ENCODE data around the gene KIFAP3.

Gene KIFAP3

DNA sequence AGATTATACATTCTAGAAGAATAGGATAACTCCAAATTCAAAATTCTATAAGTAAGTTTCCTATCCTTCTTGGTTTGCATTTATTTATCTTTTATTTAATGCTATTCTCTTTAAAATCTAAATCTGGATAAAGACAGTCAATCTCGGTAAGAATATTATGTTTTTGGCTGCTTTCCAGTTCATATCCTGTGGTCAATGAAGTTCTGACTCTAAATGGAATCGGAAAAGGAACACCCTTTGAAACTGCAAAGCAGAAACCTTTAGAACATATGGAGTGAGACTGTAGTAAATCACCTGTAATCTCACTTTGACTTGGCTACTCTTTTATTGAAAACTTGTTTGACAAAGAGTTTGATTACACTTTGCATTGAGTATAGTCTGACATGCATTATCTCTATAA, 85.2 kb downstream of the KIFAP3 start:
- no peak for DNase-seq (ENCODE audit: low spot score)
- no peak for FAIRE-seq

DNA sequence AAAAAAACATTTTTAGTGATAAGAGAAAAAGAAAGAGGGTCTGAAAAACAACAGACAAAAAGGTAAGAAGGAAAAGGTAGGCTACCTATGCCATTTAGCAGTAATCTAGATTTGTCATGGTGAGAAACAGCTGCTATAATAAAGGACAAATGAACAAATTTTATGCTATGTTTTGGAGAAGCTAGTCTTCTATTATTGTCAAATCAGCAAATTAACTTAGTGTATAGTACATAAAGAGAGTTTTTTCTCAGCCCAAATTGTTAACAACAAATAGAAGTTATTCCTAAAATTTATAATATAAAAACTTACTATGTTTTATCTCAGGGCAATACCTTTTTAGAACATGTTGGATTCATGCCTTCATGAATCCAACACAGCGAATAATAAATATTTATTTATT, 88.7 kb downstream of the KIFAP3 start:
- no peak for FAIRE-seq

DNA sequence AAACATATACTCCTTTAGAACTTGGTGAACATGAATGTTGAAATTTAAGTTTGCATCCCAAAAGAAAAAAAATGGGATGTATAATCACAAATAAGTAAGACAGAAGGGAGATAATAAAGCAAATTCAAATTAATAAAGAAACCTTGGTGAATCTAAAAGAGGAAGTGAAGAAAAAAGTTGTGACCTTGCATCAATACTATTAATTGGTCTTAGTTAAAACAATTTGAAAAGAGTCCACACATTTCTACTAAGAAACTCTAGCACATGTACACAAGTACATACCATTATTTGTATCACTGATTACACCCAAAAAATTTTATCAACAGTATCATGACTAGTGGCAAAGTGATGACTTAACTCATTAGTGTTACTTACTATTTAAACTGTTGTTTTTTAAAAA, 100.4 kb downstream of the KIFAP3 start:
- DNase-seq (ENCODE audit: low spot score) (no peak), FAIRE-seq (no peak)

More for the DNA sequence above, 88.7 kb downstream of the KIFAP3 start:
- no peak for DNase-seq (ENCODE audit: low spot score)

DNA sequence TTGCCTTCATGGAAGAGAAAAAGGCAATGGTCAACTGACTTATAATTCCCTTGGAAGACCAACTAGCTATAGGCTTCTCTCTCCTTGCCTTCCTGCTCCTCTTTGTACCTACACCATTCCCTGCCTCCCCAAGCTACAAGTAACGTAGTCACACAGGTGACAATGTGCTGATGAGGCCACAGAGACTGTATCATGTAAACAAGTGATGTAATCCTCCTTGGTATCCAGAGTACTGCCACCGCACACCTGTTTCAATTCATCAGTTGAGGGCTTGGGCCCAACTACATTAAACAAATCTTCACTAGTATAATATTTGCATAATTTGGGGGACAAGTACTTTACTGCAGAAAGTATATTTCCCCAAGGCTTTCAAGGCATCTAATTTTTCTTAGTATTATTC, 104.4 kb downstream of the KIFAP3 start:
- FAIRE-seq, result peak; percentile 52
- DNase-seq (ENCODE audit: low spot score), result no peak

DNA sequence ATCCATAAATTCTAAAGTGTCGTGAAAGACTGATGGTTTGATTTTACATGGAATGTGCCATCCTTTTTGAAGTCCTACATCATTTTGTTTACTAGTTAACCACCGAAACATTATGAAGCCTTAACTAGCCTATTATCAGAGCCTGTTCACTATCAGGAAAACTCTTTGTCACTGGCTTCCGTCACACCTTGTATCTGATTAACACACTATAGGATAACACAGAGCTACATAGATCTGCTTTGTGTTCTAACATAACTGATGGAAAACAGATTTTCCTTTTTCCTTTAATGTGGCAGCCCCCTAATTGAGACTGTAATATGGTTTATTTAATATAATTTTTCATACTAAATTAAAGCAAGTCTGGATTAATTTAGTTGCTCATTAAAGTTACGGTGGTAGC, 106.3 kb downstream of the KIFAP3 start:
- FAIRE-seq (no peak), DNase-seq (ENCODE audit: low spot score) (no peak)

DNA sequence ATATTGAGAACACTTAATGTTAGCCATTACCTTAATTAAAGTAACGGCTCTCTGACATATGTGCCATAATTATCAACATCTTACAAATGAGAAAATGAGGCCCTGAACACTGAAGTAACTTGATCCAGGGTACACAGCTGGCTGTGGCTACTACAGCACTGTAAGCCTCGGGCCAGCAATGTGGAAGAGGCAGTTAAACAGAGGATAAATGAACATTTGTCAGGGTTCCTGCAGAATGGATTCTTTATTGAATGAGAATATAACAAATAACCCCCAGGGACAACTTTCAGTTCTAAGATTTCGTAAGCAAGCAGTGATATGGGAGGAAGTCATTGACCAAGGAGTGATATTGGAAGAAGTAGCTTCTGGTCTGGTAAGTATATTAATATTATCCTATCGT, 110.3 kb downstream of the KIFAP3 start:
- DNase-seq (ENCODE audit: low spot score) (no peak), FAIRE-seq (no peak)

DNA sequence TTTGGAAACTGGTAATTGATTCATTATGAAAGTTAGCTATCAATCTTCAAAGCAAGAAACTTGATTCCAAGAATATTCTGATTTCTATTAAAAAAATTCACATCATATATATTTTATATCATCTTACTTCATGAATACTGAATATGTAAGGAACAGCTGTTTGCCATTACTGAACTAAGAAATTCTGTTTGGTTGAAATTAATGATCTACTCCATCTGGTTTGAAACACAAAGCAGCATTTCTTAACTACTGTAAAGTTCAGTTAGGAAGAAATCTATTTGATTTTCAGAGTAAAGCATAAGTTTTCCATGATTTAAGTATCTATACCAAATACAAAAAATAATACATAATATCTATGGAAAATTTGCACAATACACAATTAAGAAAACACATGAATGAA, 114.8 kb downstream of the KIFAP3 start:
- DNase-seq (ENCODE audit: low spot score) (no peak), FAIRE-seq (no peak)

DNA sequence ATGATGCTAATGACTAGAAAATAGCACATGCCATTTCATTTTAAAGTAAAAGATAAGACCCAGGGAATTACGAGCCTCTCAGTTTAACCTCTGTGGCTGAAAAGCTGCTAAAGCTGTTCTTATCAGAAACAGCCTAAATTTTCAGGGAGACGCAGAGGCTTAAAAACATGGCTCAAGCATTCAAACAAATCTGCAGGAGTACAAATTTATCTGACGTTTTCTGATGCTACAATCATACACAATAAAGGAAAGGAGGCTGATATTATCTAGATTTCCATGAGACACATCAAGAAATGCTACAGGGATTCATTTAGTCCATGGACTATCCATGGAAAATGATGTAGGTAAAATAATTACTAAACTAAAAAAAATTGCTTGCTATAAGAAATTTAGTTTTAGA, 115.5 kb downstream of the KIFAP3 start:
- FAIRE-seq (no peak), DNase-seq (ENCODE audit: low spot score) (no peak)

DNA sequence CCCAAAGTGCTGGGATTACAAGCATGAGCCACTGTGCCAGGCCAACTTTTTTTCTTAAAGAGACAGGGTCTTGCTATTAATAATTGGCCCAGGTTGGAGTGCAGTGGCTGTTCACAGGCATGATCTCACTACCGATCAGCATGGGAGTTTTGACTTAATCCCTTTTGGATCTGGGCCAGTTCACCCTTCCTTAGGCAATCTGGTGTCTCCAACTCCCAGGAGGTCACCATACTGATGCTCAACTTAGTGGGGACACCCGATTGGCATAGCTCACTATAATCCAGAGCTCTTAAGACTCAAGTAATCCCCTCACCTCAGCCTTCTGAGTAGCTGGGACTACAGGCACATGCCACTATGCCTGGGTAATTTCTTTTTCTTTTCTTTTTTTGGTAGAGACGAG, 116.6 kb downstream of the KIFAP3 start:
- no peak for DNase-seq (ENCODE audit: low spot score)

DNA sequence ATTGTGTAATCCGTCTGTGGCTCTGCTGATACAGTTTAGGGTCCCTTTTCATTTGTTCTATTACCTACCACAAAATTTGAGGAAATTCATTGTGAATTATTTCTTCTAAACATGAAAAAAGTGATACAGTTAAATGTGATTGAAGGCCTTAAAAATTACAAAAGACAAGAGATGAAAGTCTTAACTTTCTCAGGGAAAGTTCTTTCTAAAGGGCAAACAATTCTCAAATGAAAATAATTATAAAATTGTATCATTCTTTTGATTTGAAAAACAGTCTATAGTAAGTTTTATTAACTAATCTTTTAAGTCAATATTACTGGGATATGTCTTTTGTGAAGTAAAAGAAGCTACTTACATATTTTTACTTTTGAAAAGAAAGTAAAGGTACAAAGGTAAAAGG, 123.4 kb downstream of the KIFAP3 start:
- no peak for FAIRE-seq

More for the DNA sequence above, 116.6 kb downstream of the KIFAP3 start:
- no peak for FAIRE-seq

DNA sequence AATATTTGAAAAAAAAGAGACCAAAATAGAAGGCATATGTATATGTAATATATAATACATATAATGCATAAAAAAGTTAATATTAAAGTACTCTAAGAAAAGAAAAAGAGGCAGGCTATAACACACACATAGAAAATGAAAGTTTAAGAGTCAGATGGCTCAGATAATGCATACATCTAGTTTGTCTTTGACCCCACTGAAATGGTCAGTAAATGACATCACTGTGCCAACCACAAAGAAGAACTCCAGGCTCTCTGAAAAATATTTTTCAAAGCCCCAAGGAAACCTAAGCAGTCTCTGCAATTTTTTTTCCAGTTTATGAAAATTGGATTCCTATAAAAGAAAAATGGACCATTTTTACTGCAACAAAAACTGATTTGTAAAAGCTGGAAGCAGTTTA, 125.4 kb downstream of the KIFAP3 start:
- DNase-seq (ENCODE audit: low spot score) (no peak), FAIRE-seq (no peak)

More for the DNA sequence above, 123.4 kb downstream of the KIFAP3 start:
- no peak for DNase-seq (ENCODE audit: low spot score)

DNA sequence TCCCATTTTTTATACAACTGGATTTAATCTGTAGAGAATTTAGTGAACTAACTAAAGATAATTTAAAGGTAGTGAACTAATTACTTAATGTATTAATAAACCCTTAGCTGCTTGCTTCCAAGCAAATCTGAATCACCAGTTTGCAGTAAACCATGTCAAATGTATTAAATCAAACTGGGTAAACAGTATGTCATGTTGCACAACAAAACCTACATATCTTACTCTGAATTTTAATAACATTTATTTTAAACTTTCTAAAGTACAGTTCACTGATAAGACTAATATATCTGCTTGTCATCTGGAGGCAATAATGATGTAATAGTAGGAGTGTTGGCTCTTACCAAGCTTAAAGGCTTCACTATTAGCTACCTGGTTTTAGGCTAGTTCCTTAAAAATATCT, 128.3 kb downstream of the KIFAP3 start:
- DNase-seq (ENCODE audit: low spot score) (no peak), FAIRE-seq (no peak)

DNA sequence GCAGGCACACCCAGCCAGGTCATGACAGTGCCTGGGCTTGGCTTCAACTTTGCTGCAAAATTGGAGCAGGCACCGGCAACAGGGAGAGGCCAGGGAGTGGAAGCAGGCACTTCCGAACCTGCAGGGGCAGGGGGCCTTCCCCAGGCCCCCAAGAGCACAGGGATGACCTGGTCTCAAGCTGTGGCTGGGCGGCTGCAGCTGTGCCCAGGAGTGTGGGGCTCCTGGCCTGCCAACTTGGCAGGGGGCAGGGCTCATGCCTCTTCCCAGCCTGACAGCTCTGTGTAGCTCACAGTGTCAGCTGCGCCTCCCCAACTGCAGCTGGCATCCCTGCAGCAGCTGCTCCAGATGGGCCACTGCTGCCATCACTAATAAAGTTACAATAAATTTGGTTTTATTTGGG, 129.3 kb downstream of the KIFAP3 start:
- no peak for DNase-seq (ENCODE audit: low spot score)
- FAIRE-seq, result no peak

DNA sequence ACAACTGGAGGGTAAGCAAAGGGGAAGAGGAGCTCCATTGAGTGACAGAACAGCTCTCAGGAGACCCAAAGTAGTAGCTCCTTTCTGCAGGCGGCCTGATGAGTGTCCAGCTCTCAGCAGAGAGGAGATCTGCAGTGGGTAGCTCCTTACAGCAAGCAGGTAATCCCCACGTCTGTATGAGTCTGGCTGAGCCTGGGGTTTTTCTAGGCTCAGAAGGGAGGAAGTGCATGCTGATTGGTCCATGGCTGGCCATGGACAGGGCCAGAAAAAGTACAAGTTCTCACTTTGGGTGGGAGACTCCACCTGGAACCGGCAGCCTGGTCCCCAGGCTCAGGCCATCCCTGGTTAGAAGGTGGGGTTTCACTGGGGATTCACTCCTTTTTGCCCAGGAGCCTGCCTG, 129.9 kb downstream of the KIFAP3 start:
- DNase-seq (ENCODE audit: low spot score), result no peak
- FAIRE-seq, result no peak

DNA sequence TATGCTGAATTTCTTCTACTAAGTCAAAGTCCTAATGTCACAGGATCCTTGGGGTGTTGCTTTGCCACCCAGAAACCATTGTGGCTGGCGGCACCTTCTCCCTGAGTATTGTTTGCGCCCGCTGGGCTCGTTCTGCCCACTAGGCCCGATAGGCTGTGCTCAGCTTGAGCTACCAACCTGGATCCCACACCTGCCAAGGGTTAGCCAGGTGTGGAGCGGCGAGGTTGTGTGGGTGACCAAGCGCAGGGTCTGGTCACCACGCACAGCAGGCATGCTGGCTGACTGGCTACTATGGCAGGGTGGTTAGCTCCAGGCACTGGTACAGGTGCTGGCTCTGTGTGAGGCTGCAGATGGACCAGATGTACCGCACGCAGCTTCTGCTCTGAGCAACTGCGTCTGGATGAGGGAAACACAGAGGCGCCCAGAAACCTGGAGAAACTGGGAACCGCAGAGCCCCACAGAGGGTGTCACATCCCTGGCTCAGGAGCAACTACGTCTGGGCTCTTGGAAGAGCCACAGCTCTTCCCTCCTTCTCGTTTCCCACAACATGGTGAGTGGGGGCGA, 130.4 kb downstream of the KIFAP3 start:
- DNase-seq (ENCODE audit: low spot score) (no peak), FAIRE-seq (no peak)

DNA sequence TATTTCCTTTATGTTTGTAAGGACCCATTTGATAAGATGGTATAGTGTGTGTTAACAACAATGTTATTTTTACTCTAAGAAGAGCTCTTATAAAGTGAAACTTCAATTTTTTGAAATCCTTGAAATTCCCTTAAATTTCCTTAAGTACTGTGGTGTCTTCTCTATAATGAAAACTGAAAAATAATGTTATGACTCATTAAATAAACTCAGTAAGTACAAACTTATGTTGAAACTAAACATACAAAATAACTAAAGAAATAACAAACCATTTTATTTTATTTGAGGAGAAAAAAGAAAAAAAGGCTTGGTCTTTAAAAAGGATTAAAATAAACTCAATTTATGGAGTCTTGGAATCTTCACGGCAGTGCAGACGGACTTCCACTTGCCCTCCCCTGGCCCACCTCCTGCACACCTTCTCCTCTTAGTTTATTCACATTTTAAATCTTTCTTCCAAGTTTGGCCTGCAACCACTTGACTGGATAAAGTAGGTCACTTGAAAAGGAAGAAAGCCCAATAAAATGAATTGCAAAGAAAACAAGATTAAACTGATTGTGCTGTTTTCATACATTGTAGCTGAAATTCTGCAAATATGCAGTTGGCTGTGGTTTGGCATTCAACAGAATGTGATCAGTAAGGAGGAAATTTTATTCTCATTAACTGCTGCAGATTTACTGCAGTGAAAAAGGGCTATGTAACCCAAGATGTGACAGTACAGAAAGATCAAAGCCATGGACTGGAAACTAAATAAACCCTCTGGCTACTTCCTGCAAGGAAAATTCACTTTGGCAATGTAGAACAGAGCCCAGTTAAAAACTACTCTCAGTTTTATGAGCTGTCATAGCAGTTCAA, 132.3 kb downstream of the KIFAP3 start:
- FAIRE-seq (no peak), DNase-seq (ENCODE audit: low spot score) (no peak)

DNA sequence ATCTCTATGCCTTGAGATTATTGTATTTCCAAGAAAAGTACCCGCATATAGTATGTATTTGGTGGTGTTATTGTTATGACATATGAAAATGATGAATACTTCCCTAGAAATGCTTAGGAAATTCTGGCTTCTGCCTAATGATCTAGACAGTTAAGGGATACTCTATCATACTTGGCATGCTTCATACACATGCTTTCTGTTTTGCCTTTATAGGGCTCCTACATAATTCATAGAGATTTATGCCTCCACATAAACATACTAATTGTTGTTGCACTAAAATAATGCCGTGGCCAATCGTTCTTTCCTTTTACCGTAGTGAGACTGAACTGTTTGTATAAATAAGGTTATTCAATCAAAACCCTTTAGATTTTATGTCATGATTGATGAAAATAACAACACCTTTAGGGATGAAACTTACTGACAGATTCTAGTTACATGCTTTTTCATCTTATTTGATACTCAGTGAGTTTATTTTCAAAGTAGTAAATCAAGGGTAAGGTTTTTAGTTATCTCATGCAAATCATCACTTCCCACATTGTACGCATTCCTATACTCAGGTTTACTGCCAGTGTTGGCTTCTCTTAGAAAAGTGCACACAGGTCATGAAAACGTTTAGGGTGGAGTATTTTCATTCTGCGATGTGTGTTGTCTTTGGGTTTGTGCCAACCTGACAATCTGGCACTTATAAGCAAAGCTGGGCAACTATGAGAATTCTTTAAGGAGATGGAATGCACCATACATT, 140.3 kb downstream of the KIFAP3 start:
- DNase-seq (ENCODE audit: low spot score), result no peak
- no peak for FAIRE-seq

DNA sequence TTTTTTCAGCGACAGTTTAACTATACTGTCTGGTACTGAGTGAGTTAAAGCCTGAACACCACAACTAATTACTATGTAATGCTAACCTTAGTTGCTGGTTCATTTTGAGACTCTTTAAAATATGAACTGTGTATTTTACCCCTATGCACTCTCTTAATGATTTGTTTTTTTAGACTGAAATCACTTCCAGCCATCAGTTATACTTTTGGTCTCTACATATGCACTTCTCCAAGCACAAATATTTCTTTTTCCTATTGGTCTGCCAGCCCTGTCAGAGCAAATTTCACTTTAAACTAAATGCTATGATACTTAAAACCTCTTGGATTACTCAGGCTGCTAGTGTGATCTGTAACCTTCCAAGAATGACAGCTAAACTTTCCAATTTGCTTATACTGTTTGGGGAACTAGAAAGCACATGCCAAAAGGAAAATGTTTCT, 142.7 kb downstream of the KIFAP3 start:
- DNase-seq (ENCODE audit: low spot score) (no peak), FAIRE-seq (no peak)

DNA sequence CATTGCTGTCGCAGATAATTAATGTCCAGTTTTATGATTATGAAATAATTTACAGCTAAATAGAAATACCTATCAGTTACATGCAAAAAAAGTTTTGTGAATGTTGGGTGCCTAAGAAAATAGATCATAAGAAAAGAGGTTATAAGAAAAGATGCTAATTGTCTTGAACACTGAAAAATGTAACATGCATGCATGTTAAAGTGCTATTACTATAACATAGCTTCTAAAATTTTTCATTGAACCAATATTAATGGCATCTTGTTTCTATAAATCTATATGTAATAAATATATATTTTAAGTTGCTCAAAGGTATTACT, 145.3 kb downstream of the KIFAP3 start:
- FAIRE-seq (no peak), DNase-seq (ENCODE audit: low spot score) (no peak)

DNA sequence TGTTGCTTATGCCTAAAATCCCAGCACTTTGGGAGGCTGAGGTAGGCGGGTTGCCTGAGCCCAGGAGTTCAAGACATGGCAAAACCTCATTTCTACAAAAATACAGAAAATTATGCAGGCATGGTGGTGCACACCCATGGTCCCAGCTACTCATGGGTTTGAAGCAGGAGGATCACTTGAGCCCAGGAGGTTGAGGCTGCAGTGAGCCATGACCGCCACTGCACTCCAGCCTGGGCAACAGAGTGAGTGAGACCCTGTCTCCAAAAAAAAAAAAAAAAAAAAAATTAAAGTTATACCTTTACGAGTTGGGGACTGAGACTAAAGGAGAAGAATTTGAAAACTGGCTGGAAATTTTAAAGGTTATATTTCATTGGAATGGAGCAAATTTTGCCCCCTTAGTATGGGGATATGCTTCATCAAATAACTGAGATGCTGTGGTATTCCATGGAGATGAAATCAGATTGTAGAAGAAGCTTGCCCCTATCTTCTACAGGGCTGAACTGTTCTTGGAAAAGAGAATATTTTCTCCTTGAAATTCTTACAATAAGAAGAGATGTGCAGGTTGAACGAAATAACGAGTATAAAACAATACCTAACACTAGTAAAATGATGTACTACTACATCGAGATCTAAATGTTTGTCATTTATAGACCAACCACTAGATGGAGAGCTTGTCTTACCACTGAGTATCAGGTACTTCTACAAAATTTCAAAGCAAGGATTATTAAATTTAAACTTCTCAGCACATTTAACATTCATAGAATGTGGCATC, 145.9 kb downstream of the KIFAP3 start:
- peak; percentile 10 for DNase-seq (ENCODE audit: low spot score)
- no peak for FAIRE-seq

DNA sequence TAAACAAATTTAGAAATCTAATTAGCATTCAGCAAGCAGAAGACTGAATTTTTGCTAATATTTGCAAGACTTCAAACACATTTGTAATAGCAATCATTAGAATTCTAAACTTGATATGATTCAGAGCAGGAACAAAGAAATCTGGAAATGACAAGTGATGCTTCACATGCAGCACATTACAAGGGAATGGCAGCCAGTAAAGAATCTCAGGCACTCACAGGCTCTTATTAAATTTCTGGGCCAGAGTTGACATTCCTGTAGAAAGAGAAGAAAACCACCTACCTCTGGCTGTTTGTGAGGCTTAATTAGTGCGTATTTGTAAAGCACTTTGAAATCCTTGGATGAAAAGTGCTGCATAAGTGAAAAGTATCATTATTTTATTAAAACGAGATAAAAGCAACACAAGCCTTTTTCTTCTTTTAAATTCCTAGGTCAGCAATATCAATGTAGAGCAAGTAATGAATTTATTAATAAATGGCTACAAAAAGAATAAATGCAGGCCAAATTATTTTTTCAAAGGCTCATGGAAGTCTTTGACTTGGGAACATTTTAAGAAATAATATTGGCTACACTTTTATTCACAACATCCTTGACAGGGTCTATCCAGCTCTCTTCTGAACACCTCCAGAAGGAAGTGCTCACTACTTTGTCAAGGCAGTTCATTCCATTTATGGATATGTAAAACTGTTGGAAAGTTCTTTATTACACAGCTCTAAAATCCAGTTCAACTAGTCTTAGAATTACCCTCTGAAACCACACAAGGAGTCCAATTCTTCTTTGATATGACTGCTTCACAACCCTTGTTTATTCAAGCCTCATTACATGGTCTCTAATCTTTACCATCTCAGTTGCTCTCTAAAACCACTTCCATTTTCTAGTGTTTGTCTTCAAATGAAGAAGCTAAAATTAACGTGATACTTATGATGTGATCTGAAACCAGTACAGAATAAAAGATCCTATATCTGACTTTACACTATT, 148.7 kb downstream of the KIFAP3 start:
- DNase-seq (ENCODE audit: low spot score) (no peak), FAIRE-seq (no peak)
